NB4 (cell line): Measurements from ENCODE around the gene IKBKE.

Experiments used
- CTCF ChIP-seq: IDR thresholded peaks from one replicate; pipeline ENCODE4 v1.5.1; 2012; ENCODE audit warnings: low read depth, low read length
- MAX ChIP-seq: IDR thresholded peaks from 2 replicates; pipeline ENCODE4 v1.6.1; 2011; ENCODE audit warnings: low read depth, low read length
- POLR2A ChIP-seq: IDR thresholded peaks from 2 replicates; pipeline ENCODE4 v1.6.1; 2011; ENCODE audit warnings: mild to moderate bottlenecking; ENCODE audit not compliant: insufficient read length; ENCODE audit errors: extremely low read depth

GRCh38 chr1:206441336-206441967 is 28.8 kb upstream of the IKBKE start:
- no peak for TF ChIP-seq CTCF
- no peak for TF ChIP-seq POLR2A
- no peak for TF ChIP-seq MAX
